Measurements from ENCODE around the gene FAM3A.

GRCh38 chrX:154486396-154487207 lies 29.4 kb downstream of the FAM3A start, which contains the start of gene UBL4A:
- no peak for TF ChIP-seq CTCF (IDR thresholded peaks at IDR 0.05; ENCODE audit: low read length)
- no peak for TF ChIP-seq EZH2 (optimal IDR thresholded peaks at IDR 0.05; ENCODE audit: low read depth, low read length)

All from MM.1S (cell line).